VCaP (cell line): Measurements from ENCODE around the gene SCFD2.
"Not testable (repeated sequence)": the region's sequence is repeated elsewhere in the genome, so short reads cannot be mapped to it uniquely, and the experiment has no call there.

Source experiments
- H3K27ac ChIP-seq: fragments of 450-650 bp; 2 replicates; pipeline ENCODE4 v1.5.1; 2017
- TF ChIP-seq, protein P1 (sequence below): fragments of 450-650 bp; conservative IDR thresholded peaks from 2 replicates; pipeline ENCODE4 v1.5.1; 2017; ENCODE audit warnings: mild to moderate bottlenecking, moderate library complexity

The SCFD2 gene

GRCh38 chr4:53044651-53044960 is 321.3 kb downstream of the SCFD2 start:
- H3K27ac ChIP-seq, result no peak overlapping the region
- TF ChIP-seq, protein P1, sequence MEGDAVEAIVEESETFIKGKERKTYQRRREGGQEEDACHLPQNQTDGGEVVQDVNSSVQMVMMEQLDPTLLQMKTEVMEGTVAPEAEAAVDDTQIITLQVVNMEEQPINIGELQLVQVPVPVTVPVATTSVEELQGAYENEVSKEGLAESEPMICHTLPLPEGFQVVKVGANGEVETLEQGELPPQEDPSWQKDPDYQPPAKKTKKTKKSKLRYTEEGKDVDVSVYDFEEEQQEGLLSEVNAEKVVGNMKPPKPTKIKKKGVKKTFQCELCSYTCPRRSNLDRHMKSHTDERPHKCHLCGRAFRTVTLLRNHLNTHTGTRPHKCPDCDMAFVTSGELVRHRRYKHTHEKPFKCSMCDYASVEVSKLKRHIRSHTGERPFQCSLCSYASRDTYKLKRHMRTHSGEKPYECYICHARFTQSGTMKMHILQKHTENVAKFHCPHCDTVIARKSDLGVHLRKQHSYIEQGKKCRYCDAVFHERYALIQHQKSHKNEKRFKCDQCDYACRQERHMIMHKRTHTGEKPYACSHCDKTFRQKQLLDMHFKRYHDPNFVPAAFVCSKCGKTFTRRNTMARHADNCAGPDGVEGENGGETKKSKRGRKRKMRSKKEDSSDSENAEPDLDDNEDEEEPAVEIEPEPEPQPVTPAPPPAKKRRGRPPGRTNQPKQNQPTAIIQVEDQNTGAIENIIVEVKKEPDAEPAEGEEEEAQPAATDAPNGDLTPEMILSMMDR, result no peak

GRCh38 chr4:53043891-53044650 is 321.8 kb downstream of the SCFD2 start:
- TF ChIP-seq, protein P1, result no peak
- H3K27ac ChIP-seq, result no peak overlapping the region

GRCh38 chr4:53043055-53043454 is 322.8 kb downstream of the SCFD2 start:
- TF ChIP-seq, protein P1, result no peak
- H3K27ac ChIP-seq, result no peak overlapping the region

DNA sequence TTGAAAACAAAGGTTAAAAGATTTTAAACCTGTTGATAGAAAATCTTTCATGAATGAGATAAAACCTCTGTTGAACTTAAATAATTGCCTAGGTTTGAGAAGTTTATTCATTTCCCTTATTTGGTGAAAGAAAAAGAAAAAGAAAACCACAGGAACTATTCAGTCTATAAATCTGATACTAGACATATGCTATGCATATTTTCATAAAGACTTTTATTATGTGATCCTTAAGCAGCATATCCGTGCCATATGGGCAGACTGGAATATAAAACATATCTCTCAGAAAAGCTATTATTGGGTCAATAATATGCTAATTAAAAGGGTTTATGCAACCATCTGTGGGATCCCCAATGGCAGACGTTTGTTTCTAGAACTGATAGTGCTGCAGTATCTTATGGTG is 325.0 kb downstream of the SCFD2 start:
- no peak overlapping the region for H3K27ac ChIP-seq
- TF ChIP-seq, protein P1, result no peak

GRCh38 chr4:53040459-53040815 is 325.4 kb downstream of the SCFD2 start:
- H3K27ac ChIP-seq, result no peak overlapping the region
- TF ChIP-seq, protein P1, result no peak

- H3K27ac ChIP-seq, result no peak overlapping the region
- TF ChIP-seq, protein P1, result no peak
Observed at GRCh38 chr4:53039741-53040458, 326.0 kb downstream of the SCFD2 start.

- TF ChIP-seq, protein P1, result no peak
- no peak overlapping the region for H3K27ac ChIP-seq
Observed at GRCh38 chr4:53037892-53038291, 328.0 kb downstream of the SCFD2 start.

GRCh38 chr4:53032908-53033307 is 333.0 kb downstream of the SCFD2 start:
- H3K27ac ChIP-seq, result not testable (repeated sequence)
